HCT116 (cell line): ENCODE measurements around the gene HS6ST1.

Experiments
- CEBPB ChIP-seq: IDR thresholded peaks from 2 replicates; pipeline ENCODE4 v1.6.1; 2012; ENCODE audit warnings: low read depth
- CTCF ChIP-seq, 3 experiments: fragments of 200-600 bp in 1 of 3; sonication (generic) in 1 of 3; IDR thresholded peaks in 2 of 3; conservative IDR thresholded peaks in 1 of 3; 2 replicates each; pipeline ENCODE4 v1.5.1; 2012 to 2017; ENCODE audit warnings: low read depth in 2 of 3, low read length in 2 of 3, antibody characterized with exemption in 1 of 3, borderline replicate concordance in 1 of 3, control low read depth in 1 of 3, mild to moderate bottlenecking in 1 of 3, mixed read lengths in 1 of 3, mixed run types in 1 of 3, moderate library complexity in 1 of 3; ENCODE audit not compliant: insufficient read depth in 1 of 3
- EZH2 ChIP-seq: fragments of 200-600 bp; sonication (generic); IDR thresholded peaks from 2 replicates; pipeline ENCODE4 v1.6.1; 2017; ENCODE audit warnings: antibody characterized with exemption, mixed run types
- EZH2phosphoT487 ChIP-seq: fragments of 200-600 bp; IDR thresholded peaks from 2 replicates; pipeline ENCODE4 v1.6.1; 2018; ENCODE audit warnings: antibody characterized with exemption, borderline replicate concordance
- JUND ChIP-seq: IDR thresholded peaks from 2 replicates; pipeline ENCODE4 v1.6.1; 2012
- POLR2A ChIP-seq: IDR thresholded peaks from 2 replicates; pipeline ENCODE4 v1.7.0; 2011; ENCODE audit warnings: borderline replicate concordance; ENCODE audit not compliant: insufficient read depth, insufficient read length; ENCODE audit errors: extremely low read depth
- POLR2AphosphoS5 ChIP-seq: IDR thresholded peaks from 2 replicates; pipeline ENCODE4 v1.6.1; 2011; ENCODE audit warnings: mild to moderate bottlenecking, low read depth, low read length, moderate library complexity
- SRF ChIP-seq: IDR thresholded peaks from 2 replicates; pipeline ENCODE4 v1.6.1; 2012; ENCODE audit warnings: low read depth
- TF ChIP-seq, protein P1 (sequence below): IDR thresholded peaks from 2 replicates; pipeline ENCODE4 v1.6.1; 2012
- TF ChIP-seq, protein P2 (sequence below): IDR thresholded peaks from 2 replicates; pipeline ENCODE4 v1.6.1; 2012; ENCODE audit warnings: low read depth
- TF ChIP-seq, protein P3 (sequence below): IDR thresholded peaks from 2 replicates; pipeline ENCODE4 v1.6.1; 2011; ENCODE audit warnings: mild to moderate bottlenecking, low read length, moderate library complexity; ENCODE audit not compliant: insufficient replicate concordance; ENCODE audit errors: extremely low read depth

DNA sequence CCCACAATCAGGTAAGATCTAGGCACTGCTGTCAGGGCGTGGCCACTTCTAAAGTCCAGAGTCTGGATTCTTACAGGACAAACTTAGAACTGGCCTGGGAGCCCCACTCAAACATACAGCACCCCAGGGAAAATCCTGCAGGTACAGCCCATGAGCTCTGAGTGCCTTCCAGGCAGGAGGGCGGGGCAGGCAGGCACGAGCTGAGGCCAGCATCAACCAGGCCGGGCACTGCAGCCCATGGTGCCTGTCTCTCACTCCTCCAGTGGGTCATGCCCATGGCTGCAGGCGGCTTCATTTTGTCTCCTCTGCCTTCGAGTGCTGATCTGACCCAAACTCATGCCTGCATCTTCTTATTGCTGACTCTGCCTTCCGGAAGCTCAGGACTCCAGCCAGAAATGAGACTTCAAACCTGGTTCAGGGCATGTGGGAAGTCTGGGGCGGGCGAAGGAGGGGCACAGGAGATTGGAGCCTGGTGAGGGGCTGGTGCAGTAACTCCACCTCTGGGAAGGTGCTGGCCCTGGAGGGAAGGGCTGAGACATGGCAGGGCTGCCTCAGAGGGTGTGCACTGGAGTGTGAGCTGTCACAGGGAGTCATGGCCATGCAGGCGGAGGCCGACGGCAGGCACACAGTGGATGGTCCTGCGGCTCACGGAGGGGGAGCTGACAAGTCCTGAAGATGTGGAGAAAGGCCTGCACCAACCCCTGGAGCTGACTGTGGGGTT lies 40.5 kb downstream of the HS6ST1 start:
- TF ChIP-seq, protein P1, sequence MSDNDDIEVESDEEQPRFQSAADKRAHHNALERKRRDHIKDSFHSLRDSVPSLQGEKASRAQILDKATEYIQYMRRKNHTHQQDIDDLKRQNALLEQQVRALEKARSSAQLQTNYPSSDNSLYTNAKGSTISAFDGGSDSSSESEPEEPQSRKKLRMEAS: no peak
- TF ChIP-seq EZH2phosphoT487 (no peak), CTCF (IDR thresholded peaks at IDR 0.05 in 2 of 3, conservative IDR thresholded peaks at IDR 0.05 in 1 of 3; ENCODE audit: borderline replicate concordance in 1 of 3, insufficient read depth in 1 of 3, low read depth in 2 of 3, low read length in 2 of 3) (no peak), JUND (no peak), POLR2A (no peak), POLR2AphosphoS5 (no peak), EZH2 (no peak), CEBPB (no peak), SRF (no peak)
- TF ChIP-seq, protein P2, sequence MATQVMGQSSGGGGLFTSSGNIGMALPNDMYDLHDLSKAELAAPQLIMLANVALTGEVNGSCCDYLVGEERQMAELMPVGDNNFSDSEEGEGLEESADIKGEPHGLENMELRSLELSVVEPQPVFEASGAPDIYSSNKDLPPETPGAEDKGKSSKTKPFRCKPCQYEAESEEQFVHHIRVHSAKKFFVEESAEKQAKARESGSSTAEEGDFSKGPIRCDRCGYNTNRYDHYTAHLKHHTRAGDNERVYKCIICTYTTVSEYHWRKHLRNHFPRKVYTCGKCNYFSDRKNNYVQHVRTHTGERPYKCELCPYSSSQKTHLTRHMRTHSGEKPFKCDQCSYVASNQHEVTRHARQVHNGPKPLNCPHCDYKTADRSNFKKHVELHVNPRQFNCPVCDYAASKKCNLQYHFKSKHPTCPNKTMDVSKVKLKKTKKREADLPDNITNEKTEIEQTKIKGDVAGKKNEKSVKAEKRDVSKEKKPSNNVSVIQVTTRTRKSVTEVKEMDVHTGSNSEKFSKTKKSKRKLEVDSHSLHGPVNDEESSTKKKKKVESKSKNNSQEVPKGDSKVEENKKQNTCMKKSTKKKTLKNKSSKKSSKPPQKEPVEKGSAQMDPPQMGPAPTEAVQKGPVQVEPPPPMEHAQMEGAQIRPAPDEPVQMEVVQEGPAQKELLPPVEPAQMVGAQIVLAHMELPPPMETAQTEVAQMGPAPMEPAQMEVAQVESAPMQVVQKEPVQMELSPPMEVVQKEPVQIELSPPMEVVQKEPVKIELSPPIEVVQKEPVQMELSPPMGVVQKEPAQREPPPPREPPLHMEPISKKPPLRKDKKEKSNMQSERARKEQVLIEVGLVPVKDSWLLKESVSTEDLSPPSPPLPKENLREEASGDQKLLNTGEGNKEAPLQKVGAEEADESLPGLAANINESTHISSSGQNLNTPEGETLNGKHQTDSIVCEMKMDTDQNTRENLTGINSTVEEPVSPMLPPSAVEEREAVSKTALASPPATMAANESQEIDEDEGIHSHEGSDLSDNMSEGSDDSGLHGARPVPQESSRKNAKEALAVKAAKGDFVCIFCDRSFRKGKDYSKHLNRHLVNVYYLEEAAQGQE: no peak
- TF ChIP-seq, protein P3, sequence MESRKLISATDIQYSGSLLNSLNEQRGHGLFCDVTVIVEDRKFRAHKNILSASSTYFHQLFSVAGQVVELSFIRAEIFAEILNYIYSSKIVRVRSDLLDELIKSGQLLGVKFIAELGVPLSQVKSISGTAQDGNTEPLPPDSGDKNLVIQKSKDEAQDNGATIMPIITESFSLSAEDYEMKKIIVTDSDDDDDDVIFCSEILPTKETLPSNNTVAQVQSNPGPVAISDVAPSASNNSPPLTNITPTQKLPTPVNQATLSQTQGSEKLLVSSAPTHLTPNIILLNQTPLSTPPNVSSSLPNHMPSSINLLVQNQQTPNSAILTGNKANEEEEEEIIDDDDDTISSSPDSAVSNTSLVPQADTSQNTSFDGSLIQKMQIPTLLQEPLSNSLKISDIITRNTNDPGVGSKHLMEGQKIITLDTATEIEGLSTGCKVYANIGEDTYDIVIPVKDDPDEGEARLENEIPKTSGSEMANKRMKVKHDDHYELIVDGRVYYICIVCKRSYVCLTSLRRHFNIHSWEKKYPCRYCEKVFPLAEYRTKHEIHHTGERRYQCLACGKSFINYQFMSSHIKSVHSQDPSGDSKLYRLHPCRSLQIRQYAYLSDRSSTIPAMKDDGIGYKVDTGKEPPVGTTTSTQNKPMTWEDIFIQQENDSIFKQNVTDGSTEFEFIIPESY: no peak
